IPS-18a (cell line): ENCODE data around the gene OR8H2.
"Not testable (repeated sequence)": the region's sequence is repeated elsewhere in the genome, so short reads cannot be mapped to it uniquely, and the experiment has no call there.

Source experiments
- H3K27ac ChIP-seq: one replicate; pipeline ENCODE4 v1.5.1; 2013; ENCODE audit warnings: low read length
- H3K27me3 ChIP-seq: one replicate; pipeline ENCODE4 v1.6.1; 2013; ENCODE audit warnings: mild to moderate bottlenecking, low read length; ENCODE audit not compliant: control insufficient read depth, insufficient read depth
- H3K36me3 ChIP-seq: one replicate; pipeline ENCODE4 v1.6.1; 2013; ENCODE audit warnings: low read depth, low read length; ENCODE audit not compliant: control insufficient read depth
- H3K4me1 ChIP-seq: one replicate; pipeline ENCODE4 v1.6.1; 2013; ENCODE audit warnings: low read depth, low read length; ENCODE audit not compliant: control insufficient read depth
- H3K4me3 ChIP-seq: one replicate; pipeline ENCODE4 v1.5.1; 2013; ENCODE audit warnings: low read length
- H3K9ac ChIP-seq: one replicate; pipeline ENCODE4 v1.6.1; 2013; ENCODE audit warnings: mild to moderate bottlenecking, low read length, moderate library complexity
- H3K9me3 ChIP-seq: one replicate; pipeline ENCODE4 v1.6.1; 2013; ENCODE audit warnings: low read depth, low read length; ENCODE audit not compliant: control insufficient read depth

OR8H2 gene, protein sequence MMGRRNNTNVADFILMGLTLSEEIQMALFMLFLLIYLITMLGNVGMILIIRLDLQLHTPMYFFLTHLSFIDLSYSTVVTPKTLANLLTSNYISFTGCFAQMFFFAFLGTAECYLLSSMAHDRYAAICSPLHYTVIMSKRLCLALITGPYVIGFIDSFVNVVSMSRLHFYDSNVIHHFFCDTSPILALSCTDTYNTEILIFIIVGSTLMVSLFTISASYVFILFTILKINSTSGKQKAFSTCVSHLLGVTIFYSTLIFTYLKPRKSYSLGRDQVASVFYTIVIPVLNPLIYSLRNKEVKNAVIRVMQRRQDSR

DNA sequence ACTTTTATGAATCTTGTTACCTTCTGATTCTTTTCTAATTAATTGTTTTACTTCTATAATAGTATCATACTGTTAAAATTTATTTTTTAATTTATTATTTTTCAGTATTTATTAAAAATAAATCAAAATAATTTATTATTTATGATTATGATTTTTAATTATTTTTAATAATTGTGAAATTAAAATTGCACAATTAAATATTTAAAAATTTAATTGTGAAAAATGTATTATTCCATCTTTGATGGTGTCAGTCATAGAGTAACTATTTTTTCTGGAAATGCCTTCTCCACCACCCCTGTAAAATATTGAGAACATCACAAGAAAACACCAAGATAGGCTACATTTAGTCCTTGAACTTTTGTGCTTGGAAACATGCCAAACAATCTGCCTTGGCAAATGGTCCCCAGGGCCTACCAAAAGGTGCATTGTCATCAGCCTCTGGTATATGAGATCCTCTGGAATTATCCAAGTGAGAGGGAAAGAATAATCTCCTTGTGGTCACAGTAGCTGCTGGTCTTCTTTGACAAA is at the start of gene OR8H2:
OR8H2 (plus strand) TSS at position 478 of the 528 bp plus-strand sequence. CDS start 1,356 bp downstream, outside the sequence.
- H3K36me3 ChIP-seq, result no peaks in the 10 kb centered on the region
- H3K27me3 ChIP-seq, result no peaks in the 10 kb centered on the region
- H3K4me1 ChIP-seq, result no peaks in the 10 kb centered on the region
- no peaks in the 10 kb centered on the region for H3K9me3 ChIP-seq
- H3K4me3 ChIP-seq, result no peak within 1 kb of the TSS
- no peak within 1 kb of the TSS for H3K9ac ChIP-seq
- H3K27ac ChIP-seq, result no peak within 1 kb of the TSS

DNA sequence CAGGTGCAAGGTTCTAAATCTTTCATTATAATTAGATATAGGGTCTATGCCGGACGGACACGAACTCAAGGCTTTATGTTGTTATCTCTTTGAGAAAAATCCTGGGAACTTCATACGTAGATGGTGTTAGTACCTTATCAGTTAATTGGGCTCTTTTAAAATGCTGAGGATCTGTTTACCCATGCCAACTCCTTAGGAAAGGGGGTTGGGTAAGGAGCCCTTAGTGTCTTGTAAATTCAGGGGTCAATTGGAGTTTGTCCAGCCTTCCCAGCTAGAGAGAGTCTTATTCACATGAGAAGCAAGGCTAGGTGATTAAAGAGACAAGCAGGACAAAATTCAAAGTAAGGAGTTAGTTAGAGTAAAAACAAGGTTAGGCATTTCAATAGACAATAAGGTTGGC is 47.1 kb upstream of the OR8H2 start:
- not testable (repeated sequence) for H3K27ac ChIP-seq, H3K4me3 ChIP-seq, H3K9ac ChIP-seq, H3K9me3 ChIP-seq, H3K36me3 ChIP-seq, H3K27me3 ChIP-seq
- H3K4me1 ChIP-seq, result peaks cover 23% of the 10 kb centered on the region

DNA sequence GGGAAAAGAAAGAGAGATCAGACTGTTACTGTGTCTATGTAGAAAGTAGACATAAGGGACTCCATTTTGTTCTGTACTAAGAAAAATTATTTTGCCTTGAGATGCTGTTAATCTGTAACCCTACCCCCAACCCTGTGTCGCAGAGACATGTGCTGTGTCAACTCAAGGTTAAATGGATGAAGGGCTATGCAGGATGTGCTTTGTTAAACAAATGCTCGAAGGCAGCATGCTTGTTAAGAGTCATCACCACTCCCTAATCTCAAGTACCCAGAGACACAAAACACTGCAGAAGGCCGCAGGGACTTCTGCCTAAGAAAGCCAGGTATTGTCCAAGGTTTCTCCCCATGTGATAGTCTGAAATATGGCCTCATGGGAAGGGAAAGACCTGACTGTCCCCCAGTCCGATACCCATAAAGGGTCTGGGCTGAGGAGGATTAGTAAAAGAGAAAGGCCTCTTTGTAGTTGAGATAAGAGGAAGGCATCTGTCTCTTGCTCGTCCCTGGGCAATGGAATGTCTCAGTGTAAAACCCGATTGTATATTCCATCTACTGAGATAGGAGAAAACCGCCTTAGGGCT is 45.7 kb upstream of the OR8H2 start:
- not testable (repeated sequence) for H3K9ac ChIP-seq, H3K27me3 ChIP-seq, H3K9me3 ChIP-seq, H3K27ac ChIP-seq, H3K4me3 ChIP-seq, H3K36me3 ChIP-seq
- peaks cover 23% of the 10 kb centered on the region for H3K4me1 ChIP-seq

DNA sequence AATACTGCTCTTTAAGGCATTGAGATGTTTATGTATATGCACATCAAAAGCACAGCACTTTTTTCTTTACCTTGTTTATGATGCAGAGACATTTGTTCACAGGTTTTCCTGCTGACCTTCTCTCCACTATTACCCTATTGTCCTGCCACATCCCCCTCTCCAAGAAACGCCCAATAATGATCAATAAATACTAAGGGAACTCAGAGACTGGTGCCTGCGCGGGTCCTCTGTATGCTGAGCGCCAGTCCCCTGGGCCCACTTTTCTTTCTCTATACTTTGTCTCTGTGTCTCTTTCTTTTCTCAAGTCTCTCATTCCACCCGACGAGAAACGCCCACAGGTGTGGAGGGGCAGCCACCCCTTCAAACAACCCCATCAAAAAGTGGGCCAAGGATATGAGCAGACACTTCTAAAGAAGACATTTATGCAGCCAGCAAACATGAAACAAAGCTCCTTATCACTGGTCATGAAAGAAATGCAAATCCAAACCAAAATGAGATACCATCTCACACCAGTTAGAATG is 45.2 kb upstream of the OR8H2 start:
- H3K4me1 ChIP-seq, result peaks cover 23% of the 10 kb centered on the region
- H3K9ac ChIP-seq, H3K4me3 ChIP-seq, H3K36me3 ChIP-seq, H3K27me3 ChIP-seq, H3K9me3 ChIP-seq, H3K27ac ChIP-seq: not testable (repeated sequence)

DNA sequence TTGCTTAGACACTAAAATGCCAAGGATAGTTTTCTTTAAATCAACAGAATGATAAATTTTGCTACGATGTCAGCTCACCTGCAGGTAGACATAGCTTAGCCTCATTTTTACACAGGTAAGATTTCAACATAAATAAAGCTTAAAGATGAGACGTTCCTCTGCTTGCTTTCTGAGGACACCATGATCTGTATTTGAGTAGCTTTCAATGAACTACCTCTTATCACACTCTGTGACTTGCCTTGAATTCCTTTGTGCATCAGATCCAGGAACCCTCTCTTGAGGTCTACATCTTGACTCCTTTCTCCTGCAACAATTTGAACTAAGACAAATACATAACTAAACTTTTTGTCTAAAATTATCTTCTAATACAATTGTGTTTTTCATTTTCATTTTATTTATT is 36.5 kb upstream of the OR8H2 start:
- no peaks in the 10 kb centered on the region for H3K4me1 ChIP-seq
- no peaks in the 10 kb centered on the region for H3K9me3 ChIP-seq
- H3K36me3 ChIP-seq, result no peaks in the 10 kb centered on the region
- H3K27ac ChIP-seq, result no peak overlapping the region
- H3K27me3 ChIP-seq, result no peaks in the 10 kb centered on the region
- H3K9ac ChIP-seq, result no peak overlapping the region
- no peak overlapping the region for H3K4me3 ChIP-seq

DNA sequence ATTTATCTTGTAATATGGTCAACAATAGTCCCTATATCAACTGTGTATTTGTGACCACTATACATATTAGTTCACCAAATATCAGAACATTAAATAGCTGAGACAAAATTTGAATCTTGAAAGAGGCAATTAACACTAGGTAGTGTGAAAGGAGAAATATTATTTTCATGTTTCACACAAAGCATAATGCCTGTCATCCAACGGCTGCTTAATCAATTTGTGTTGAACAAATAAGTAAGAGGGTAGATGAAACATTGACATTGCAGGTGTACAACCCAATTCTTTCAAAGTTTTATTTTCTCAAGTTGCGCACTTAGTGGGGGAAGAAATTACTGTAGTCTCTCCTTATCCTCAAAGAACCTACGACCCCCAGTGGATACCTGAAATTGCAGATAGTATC is 13.8 kb upstream of the OR8H2 start:
- H3K36me3 ChIP-seq, result no peaks in the 10 kb centered on the region
- no peak overlapping the region for H3K4me3 ChIP-seq
- no peak overlapping the region for H3K9ac ChIP-seq
- no peaks in the 10 kb centered on the region for H3K27me3 ChIP-seq
- no peak overlapping the region for H3K27ac ChIP-seq
- H3K9me3 ChIP-seq, result no peaks in the 10 kb centered on the region
- no peaks in the 10 kb centered on the region for H3K4me1 ChIP-seq

DNA sequence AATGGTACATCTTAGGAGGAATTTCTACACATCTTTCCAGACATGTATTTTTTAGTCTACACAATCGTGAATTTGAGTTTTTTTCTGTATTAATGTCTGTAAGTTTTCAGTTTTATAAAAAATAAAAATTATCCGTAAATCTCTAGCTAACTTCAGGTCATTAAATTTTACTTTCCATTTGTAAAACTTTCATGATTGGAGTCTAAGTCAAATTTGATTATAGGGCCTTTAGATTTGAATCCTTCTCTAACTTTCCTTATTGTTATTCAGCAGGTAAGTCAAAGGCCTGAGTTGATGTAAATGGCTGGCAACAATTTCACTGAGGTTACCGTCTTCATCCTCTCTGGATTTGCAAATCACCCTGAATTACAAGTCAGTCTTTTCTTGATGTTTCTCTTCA is 10.5 kb upstream of the OR8H2 start, which contains the start of gene OR8I2:
OR8I2 (plus strand) TSS at position 301 of the 400 bp plus-strand sequence; CDS start at position 301, 0 bp downstream.
- no peak within 1 kb of the TSS for H3K4me3 ChIP-seq
- H3K9ac ChIP-seq, result no peak within 1 kb of the TSS
- no peaks in the 10 kb centered on the region for H3K36me3 ChIP-seq
- H3K27ac ChIP-seq, result no peak within 1 kb of the TSS
- H3K27me3 ChIP-seq, result no peaks in the 10 kb centered on the region
- no peaks in the 10 kb centered on the region for H3K4me1 ChIP-seq
- H3K9me3 ChIP-seq, result no peaks in the 10 kb centered on the region

DNA sequence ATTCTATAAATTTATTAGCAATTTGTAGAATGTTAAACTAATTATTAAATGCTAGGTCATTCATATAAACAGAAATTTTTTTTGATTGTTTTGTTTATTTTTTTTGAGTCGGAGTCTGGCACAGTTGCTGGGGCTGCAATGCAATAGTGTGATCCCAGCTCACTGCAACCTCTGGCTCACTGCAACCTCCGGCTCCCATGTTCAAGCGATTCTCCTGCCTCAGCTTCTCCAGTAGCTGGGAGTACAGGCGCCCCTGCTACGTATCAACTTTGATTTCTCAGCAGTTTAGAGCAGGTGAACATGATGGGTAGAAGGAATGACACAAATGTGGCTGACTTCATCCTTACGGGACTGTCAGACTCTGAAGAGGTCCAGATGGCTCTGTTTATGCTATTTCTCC is 18.6 kb downstream of the OR8H2 start, which contains the start of gene OR8H3:
OR8H3 (plus strand) TSS at position 301 of the 400 bp plus-strand sequence; CDS start at position 301, 0 bp downstream.
- no peak within 1 kb of the TSS for H3K4me3 ChIP-seq

DNA sequence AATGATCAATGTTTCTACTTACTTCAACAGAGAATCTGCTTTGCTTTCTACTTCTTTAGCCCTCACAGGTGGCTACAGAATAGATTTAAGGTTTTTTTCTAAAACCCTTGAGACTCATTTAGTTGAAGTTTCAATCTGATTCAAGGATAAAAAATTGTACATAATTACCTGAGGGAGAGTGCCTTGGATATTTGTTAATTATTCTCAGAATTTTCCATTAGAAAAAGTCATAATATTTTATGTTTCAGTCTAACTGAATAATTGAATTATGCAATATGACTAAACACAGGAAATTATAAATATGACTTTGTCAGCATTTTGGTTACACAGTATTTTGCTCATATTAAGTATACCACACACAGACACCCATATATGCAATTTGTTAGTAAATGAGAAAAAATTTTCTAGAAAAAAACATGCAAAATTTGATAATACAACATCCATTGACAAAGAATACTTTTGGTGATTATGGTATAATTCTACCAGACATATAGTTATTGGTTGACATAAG is 36.7 kb downstream of the OR8H2 start, which contains the start of gene OR8J3:
OR8J3 (minus strand) TSS at position 51 of the 511 bp plus-strand sequence. CDS start 2,483 bp downstream, outside the sequence.
- no peak within 1 kb of the TSS for H3K4me3 ChIP-seq
- H3K27me3 ChIP-seq, result no peaks in the 10 kb centered on the region
- H3K9me3 ChIP-seq, result no peaks in the 10 kb centered on the region
- H3K4me1 ChIP-seq, result no peaks in the 10 kb centered on the region
- no peak within 1 kb of the TSS for H3K27ac ChIP-seq
- no peaks in the 10 kb centered on the region for H3K36me3 ChIP-seq
- H3K9ac ChIP-seq, result no peak within 1 kb of the TSS

More for the DNA sequence above, 18.6 kb downstream of the OR8H2 start, which contains the start of gene OR8H3:
- Histone ChIP-seq H3K4me1 (no peaks in the 10 kb centered on the region), H3K27me3 (no peaks in the 10 kb centered on the region), H3K9ac (no peak within 1 kb of the TSS), H3K36me3 (no peaks in the 10 kb centered on the region), H3K9me3 (no peaks in the 10 kb centered on the region), H3K27ac (no peak within 1 kb of the TSS)

DNA sequence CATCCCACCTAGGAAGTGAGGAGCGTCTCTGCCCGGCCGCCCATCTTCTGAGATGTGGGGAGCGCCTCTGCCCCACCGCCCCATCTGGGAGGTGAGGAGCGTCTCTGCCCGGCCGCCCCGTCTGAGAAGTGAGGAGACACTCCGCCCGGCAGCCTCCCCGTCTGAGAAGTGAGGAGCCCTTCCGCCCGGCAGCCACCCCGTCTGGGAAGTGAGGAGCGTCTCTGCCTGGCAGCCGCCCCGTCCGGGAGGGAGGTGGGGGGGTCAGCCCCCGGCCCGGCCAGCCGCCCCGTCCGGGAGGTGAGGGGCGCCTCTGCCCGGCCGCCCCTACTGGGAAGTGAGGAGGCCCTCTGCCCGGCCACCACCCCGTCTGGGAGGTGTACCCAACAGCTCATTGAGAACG is 40.2 kb downstream of the OR8H2 start:
- H3K36me3 ChIP-seq, H3K9ac ChIP-seq, H3K9me3 ChIP-seq, H3K4me3 ChIP-seq, H3K27me3 ChIP-seq, H3K4me1 ChIP-seq, H3K27ac ChIP-seq: not testable (repeated sequence)

DNA sequence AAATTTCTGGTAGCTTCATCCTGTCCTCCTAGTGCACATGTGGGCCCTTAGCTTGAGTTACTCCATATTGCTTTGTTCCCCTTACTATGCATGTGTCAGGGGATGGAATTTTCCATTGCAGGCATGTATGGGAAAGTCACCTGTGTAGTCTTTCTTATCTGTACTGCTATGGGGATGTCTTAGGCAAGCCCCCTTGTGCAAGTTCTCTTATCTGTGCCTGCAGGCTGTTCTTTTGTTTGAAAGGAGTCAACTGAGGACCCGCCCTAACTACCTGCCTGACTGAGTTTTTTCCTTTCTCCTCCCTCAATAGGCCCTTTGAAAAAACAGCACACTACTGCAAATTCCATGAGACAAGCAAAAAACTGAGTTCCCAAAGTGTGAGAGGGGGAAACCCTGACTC is 47.9 kb downstream of the OR8H2 start:
- Histone ChIP-seq H3K36me3 (no peaks in the 10 kb centered on the region), H3K4me3 (no peak overlapping the region), H3K27me3 (no peaks in the 10 kb centered on the region), H3K27ac (no peak overlapping the region), H3K9me3 (peaks cover 22% of the 10 kb centered on the region), H3K4me1 (no peaks in the 10 kb centered on the region), H3K9ac (no peak overlapping the region)
